ENCODE results near the gene NFASC. TPM values are rescaled to one million over a fixed set of nuclear protein-coding genes. Genes with fewer than 3 reads are reported as not detected.

NFASC gene
- total and polyA plus RNA-seq, 4 donors = 0.23 to 5.4 (median 1.9) TPM

- no peak for TF ChIP-seq REST (IDR thresholded peaks at IDR 0.05)
- TF ChIP-seq JUND (IDR thresholded peaks at IDR 0.05) = no peak
- TF ChIP-seq EGR1 (IDR thresholded peaks at IDR 0.05; ENCODE audit: low read depth in 2 of 2) = no peak
- no peak for TF ChIP-seq GABPA (IDR thresholded peaks at IDR 0.05 in 1 of 2, conservative IDR thresholded peaks at IDR 0.05 in 1 of 2)
- no peak for TF ChIP-seq FOXA1 (IDR thresholded peaks at IDR 0.05)
- TF ChIP-seq FOXA2 (IDR thresholded peaks at IDR 0.05) = no peak
Observed at GRCh38 chr1:204967451-204967850, 96.8 kb downstream of the NFASC start (continued).

GRCh38 chr1:204968135-204968534 is 97.5 kb downstream of the NFASC start:
- TF ChIP-seq CTCF (IDR thresholded peaks at IDR 0.05; ENCODE audit: low read depth, low read length, missing input control) (no peak), HNF4A (conservative IDR thresholded peaks at IDR 0.05) (no peak), FOXA1 (IDR thresholded peaks at IDR 0.05) (no peak), YY1 (IDR thresholded peaks at IDR 0.05) (no peak), NR2F2 (IDR thresholded peaks at IDR 0.05) (no peak), REST (IDR thresholded peaks at IDR 0.05) (no peak), RXRA (IDR thresholded peaks at IDR 0.05) (no peak), MAX (IDR thresholded peaks at IDR 0.05) (no peak), ATF3 (IDR thresholded peaks at IDR 0.05) (no peak), EGR1 (IDR thresholded peaks at IDR 0.05; ENCODE audit: low read depth in 2 of 2) (no peak), HNF4G (IDR thresholded peaks at IDR 0.05) (no peak), RAD21 (IDR thresholded peaks at IDR 0.05) (no peak), GABPA (IDR thresholded peaks at IDR 0.05 in 1 of 2, conservative IDR thresholded peaks at IDR 0.05 in 1 of 2) (no peak), SP1 (IDR thresholded peaks at IDR 0.05) (no peak), ZBTB33 (IDR thresholded peaks at IDR 0.05) (no peak), FOXA2 (IDR thresholded peaks at IDR 0.05) (no peak)
- DNase-seq (ENCODE audit: low spot score) = no peak
- no peak overlapping the region for H3K27ac ChIP-seq (ENCODE audit: low read depth in 1 of 2, low read length in 2 of 2)
- no peaks in the 10 kb centered on the region for H3K27me3 ChIP-seq (ENCODE audit: control insufficient read depth in 4 of 4, insufficient read depth in 4 of 4, low read length in 3 of 4)
- H3K4me1 ChIP-seq (ENCODE audit: control insufficient read depth in 4 of 4, insufficient read depth in 4 of 4, low read length in 3 of 4) = no peaks in the 10 kb centered on the region
- H3K9me3 ChIP-seq (ENCODE audit: control insufficient read depth in 4 of 4, low read length in 3 of 4) = no peaks in the 10 kb centered on the region
- no peaks in the 10 kb centered on the region for H3K36me3 ChIP-seq (ENCODE audit: control insufficient read depth in 4 of 4, insufficient read depth in 3 of 4, low read depth in 1 of 4, low read length in 3 of 4)
- 93% methylated on average over 10 of the region's 10 CpGs for WGBS
- H3K4me3 ChIP-seq (ENCODE audit: low read depth in 1 of 3, low read length in 3 of 3) = no peak overlapping the region
- no peak overlapping the region for H3K9ac ChIP-seq (ENCODE audit: low read depth in 1 of 2, low read length in 2 of 2)
